Stimulated activated CD8-positive, alpha-beta memory T cell treated with anti-CD3 and anti-CD28 coated beads, Interleukin-4, amount 100 ng/mL, for 4 hours (primary cell): Measurements from ENCODE around the gene IFIT2.
"Not testable (repeated sequence)": the region's sequence is repeated elsewhere in the genome, so short reads cannot be mapped to it uniquely, and the experiment has no call there.

Experiments used
- DNase-seq, 2 donors: peaks; one replicate each; pipeline ENCODE4 v3.0.0-alpha.2; 2020; ENCODE audit warnings: low read depth in 2 of 2, low spot score in 1 of 2

Gene IFIT2

DNA sequence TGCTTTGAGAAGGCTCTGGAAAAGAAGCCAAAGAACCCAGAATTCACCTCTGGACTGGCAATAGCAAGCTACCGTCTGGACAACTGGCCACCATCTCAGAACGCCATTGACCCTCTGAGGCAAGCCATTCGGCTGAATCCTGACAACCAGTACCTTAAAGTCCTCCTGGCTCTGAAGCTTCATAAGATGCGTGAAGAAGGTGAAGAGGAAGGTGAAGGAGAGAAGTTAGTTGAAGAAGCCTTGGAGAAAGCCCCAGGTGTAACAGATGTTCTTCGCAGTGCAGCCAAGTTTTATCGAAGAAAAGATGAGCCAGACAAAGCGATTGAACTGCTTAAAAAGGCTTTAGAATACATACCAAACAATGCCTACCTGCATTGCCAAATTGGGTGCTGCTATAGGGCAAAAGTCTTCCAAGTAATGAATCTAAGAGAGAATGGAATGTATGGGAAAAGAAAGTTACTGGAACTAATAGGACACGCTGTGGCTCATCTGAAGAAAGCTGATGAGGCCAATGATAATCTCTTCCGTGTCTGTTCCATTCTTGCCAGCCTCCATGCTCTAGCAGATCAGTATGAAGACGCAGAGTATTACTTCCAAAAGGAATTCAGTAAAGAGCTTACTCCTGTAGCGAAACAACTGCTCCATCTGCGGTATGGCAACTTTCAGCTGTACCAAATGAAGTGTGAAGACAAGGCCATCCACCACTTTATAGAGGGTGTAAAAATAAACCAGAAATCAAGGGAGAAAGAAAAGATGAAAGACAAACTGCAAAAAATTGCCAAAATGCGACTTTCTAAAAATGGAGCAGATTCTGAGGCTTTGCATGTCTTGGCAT, 4.8 kb downstream of the IFIT2 start:
- DNase-seq = no peak

GRCh38 chr10:89307269-89307577, 5.4 kb downstream of the IFIT2 start:
- no peak for DNase-seq

DNA sequence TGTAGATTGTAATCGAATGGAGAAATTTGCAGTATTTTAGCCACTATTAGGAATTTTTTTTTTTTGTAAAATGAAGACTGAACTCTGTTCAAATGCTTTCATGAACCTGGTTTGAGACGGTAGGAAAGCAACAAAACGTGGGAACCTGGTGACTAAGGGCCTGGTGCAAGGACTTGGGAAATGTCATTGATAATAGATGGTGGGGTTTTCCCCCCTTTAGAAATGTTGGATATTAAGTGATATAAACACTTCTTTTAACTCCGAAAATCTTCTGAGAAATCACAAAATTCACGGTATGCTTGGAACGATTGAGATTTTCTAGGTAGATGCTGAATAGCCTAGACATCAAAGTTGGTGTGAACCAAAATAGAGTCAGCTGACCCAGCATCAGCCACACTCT, 6.4 kb downstream of the IFIT2 start:
- no peak for DNase-seq

GRCh38 chr10:89308736-89309135, 6.9 kb downstream of the IFIT2 start:
- DNase-seq = no peak

- no peak for DNase-seq
Measured at GRCh38 chr10:89309156-89310055, 7.6 kb downstream of the IFIT2 start.

GRCh38 chr10:89310056-89310893, 8.4 kb downstream of the IFIT2 start:
- no peak for DNase-seq

GRCh38 chr10:89312973-89313372, 11.1 kb downstream of the IFIT2 start:
- no peak for DNase-seq

- no peak for DNase-seq
Measured at GRCh38 chr10:89314676-89315075, 12.8 kb downstream of the IFIT2 start.

DNA sequence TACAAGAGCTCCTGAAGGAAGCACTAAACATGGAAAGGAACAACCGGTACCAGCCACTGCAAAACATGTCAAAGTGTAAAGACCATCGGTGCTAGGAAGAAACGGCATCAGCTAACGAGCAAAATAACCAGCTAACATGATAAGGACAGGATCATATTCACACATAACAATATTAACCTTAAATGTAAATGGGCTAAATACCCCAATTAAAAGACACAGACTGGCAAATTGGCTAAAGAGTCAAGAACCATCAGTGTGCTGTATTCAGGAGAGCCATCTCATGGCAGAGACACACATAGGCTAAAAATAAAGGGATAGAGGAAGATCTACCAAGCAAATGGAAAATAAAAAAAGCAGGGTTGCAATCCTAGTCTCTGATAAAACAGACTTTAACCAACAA, 16.2 kb downstream of the IFIT2 start:
- not testable (repeated sequence) for DNase-seq

- not testable (repeated sequence) for DNase-seq
Measured at GRCh38 chr10:89325081-89325480, 23.2 kb downstream of the IFIT2 start.

DNA sequence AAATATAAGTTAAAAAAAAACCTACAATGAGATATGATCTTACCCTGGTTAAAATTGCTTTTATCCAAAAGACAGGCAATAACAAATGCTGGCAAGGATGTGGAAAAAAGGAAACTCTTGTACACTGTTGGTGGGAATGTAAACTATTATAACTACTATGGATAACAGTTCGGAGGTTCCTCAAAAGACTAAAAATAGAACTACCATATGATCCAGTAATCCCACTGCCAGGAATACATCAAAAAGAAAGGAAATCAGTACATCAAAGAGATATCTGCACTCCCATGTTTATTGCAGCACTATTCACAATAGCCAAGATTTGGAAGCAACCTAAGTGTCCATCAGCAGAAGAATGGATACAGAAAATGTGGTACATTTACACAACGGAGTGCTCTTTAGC, 24.0 kb downstream of the IFIT2 start:
- DNase-seq = not testable (repeated sequence)

DNA sequence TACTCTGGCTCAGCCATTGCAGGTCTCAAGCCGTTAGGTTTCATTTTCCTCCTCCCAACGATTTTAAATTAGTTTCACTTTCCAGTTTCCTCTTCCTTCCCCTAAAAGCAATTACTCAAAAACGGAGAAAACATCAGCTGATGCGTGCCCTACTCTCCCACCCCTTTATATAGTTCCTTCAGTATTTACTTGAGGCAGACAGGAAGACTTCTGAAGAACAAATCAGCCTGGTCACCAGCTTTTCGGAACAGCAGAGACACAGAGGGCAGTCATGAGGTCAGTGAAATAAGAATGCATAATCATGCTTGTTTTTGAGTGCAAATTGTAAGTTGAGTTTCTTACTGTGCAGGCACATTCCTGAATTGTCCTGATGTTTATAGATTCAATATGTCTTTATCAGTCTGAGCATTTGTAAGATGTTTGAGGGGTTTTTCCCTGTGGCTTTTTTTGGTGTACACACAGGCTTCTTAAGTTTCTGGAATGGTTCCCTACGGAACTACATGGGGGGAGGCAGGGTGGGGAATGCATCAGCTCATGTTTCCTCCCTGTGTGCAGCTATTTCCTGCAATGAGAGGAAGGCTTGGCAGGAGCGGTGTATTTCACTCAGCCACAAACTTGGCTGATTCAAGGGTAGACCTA, 26.1 kb downstream of the IFIT2 start, which contains the start of gene IFIT3:
Gene IFIT3, plus strand, starts transcription at position 195 of the 639 bp plus-strand sequence. Its CDS starts 77 bp downstream, at position 272.
- no peak for DNase-seq

DNA sequence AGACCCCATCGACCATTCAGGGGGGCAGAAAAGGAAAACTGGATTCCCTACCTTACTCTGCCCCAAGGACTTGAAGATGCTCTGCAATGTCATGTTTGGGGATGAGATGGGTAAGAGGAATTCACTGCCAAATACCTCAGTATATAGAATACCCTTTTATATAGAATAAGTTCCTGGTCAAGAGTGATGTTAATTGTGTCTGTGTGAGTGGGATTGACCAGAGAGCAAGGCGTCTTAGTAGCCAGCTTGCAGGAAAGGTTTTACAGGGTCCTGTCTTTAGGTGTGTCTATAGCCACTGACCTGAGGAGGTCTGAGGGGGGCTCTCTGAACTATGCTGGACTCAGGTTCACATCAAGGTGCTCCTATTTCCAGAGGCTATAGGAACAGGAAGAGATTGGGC, 27.3 kb downstream of the IFIT2 start:
- DNase-seq = no peak

DNA sequence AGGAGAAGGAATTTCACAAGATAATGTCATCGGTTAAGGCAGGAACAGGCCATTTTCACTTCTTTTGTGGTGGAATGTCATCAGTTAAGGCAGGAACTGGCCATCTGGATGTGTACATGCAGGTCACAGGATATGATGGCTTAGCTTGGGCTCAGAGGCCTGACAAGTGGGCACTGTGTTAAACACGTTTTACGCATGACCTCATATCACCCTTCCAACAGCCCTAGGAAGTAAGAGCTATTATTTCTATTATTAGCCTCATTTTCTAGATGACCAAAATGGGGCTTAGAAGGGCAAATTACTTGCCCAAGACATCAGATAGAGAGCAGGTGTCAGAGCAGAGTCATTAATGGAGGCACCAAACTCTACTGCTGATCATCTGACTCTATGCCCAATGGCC, 28.2 kb downstream of the IFIT2 start:
- not testable (repeated sequence) for DNase-seq

GRCh38 chr10:89330537-89331212, 28.8 kb downstream of the IFIT2 start:
- DNase-seq = no peak

GRCh38 chr10:89331487-89332122, 29.8 kb downstream of the IFIT2 start:
- DNase-seq = not testable (repeated sequence)

- DNase-seq = no peak
Measured at GRCh38 chr10:89332123-89332633, 30.3 kb downstream of the IFIT2 start.

DNA sequence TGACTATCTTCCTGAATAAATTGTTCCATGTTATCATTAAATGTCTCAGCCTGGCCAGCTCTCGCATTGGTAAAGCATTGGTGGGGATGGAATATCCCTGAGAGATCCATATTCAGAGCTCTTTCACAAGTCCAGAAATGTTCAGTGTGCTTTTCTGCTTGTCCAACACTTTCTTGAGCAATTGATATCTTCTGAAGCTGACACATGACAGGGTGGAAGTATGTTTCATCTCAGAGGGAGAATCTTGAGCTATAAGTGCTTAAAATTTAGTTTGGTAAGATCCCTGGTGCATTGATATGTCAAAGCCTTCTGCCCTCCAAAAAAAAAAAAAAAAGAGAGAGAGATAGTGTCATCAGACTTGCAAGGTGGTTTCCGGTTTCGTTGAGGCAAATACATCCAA, 33.4 kb downstream of the IFIT2 start:
- DNase-seq = no peak

DNA sequence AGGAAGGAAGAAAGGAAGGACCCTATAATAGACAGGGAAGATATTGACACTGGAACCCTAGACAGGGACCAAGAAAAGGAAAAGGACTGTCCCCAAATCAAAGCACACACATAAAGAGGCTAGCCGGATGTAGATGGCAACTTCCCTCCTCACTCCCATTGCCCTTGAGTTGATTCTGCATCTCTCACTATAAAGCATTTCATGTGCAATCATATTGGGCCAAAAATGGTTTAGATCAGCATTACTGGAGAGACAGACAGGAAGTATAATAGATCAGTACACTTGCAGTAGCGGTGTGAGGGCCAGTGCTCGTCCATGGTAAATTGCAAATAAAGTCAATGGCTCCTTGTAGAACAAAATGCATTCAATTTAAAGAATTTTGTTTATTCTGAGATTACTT, 34.4 kb downstream of the IFIT2 start:
- no peak for DNase-seq

DNA sequence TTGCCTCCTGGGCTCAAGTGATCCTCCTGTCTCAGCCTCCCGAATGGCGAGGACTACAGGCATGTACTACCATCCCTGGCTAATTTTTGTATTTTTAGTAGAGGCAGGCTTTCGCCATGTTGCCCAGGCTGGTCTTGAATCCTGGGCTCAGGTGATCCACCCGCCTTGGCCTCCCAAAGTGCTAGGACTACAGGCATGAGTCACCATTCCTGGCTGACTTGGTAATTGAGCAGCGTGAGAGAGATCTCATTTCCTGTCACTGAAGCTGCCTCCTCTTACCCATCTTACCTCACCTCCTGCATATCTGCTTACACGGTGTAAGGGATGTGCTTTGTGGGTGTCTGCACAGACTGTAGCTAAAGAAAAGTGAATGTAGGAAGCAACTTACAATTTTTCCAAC, 35.6 kb downstream of the IFIT2 start:
- no peak for DNase-seq
